Smooth muscle cell of the brain vasculature (primary cell): Measurements from ENCODE around the gene TCL1B.
"Not testable (repeated sequence)": the region's sequence is repeated elsewhere in the genome, so short reads cannot be mapped to it uniquely, and the experiment has no call there.

ENCODE experiments used
- DNase-seq: peaks from one replicate; pipeline ENCODE4 v3.0.0-alpha.2; 2012; ENCODE audit warnings: low read depth, low spot score

Gene TCL1B, protein sequence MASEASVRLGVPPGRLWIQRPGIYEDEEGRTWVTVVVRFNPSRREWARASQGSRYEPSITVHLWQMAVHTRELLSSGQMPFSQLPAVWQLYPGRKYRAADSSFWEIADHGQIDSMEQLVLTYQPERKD

DNA sequence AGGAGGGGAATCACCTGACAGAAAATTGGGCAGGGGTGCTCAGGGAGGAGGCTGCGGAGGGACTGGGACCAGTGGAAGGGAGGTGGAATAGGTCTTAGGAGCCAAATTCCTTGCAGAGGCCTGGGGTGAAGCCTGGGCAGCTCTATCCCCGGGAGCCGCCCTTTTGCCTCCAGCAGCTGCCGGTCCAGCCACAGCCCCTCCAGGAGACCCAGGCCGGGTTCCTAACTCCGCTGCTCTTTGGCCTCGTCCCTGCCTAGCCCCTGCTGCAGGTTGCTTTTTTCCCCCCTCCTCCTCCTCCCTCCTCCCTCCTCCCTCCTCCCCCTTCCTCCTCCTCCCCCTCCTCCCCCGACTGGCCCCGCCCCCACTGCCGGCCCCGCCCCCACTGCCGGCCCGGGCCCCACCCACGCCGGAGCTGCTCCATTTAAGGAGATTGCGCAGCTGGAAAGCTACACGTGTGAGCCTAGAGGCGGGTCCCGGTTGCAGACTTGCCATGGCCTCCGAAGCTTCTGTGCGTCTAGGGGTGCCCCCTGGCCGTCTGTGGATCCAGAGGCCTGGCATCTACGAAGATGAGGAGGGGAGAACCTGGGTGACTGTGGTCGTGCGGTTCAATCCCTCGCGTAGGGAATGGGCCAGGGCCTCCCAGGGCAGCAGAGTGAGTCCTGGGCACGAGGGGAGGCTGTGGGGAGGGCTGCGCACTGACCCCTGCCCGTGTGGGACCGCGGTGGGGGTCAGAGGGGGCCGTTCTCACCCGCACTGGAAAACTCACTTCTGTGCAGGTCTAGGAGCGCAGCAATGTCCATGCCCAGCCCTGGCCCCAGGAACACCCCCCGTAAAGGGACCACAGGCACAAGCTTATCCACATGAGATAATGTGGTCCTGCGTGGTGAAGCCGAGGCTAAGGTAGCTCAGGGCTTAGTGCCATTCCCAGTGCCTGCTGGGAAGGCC, at the start of gene TCL1B:
Gene TCL1B, plus strand, starts transcription at position 449 of the 945 bp plus-strand sequence. Its CDS starts 42 bp downstream, at position 491.
- no peak for DNase-seq

DNA sequence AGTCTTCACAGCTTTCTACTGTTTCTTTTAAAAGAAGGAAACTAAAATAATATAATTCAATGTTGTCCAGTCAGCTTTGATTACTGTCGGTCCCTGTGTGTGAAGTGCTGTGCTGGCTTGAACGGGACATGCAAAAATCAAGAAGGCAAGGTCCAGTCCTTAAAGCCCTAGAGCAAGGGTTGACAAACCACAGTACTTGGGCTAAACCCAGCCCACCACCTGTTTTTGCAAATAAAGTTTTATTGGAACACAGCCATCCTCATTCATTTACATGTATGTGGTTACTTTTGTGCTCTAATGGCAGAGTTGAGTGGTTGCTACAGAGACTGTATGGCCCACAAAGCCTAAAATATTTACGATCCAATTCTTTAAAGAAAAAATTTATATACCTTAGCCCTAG, 41.2 kb upstream of the TCL1B start:
- DNase-seq = no peak

DNA sequence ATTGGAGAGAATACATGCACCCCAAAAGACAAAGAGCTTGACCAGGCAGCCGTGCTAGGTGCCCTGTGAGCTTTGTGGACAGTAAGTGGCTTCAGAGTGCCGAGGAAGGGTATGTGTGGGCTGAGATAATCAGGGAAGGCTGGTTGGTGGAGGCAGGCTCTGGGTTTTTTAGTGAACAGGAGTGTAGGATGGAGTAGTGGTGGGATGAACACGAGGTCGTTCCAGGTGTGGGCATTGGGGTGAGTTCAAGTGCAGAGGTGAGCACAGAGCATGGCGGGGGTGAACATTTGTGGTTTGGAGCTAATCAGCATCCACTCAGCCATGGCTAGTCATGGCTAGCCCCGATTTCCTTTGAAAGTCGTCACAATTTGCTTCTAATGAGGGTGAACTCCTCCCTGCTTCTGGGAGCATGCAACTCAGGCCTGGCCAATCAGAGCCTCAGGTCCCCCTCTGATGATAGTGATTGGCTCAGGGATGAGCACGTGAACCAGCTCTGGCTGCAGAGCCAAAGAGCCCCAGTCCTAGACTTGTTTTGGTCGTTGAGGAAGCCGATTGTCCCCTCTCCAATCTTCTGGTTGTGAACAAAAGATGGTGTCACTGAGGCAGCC, 40.7 kb upstream of the TCL1B start:
- DNase-seq = no peak

DNA sequence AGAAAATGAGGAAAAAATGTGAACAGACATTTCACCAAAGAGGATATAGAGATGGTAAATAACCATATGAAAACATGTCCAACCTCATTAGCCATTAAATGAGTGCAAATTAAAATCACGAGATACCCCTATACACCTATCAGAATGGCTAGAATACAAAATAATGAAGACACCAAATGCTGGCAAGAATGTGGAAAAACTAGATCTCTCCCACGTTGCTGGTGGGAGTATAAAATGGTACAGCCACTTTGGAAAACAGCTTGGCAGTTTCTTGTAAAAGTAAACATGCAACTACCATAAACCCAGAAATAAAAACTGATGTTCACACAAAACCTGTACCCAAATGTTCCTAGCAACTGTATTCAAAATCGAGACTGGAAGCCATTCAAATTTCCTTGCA, 38.3 kb upstream of the TCL1B start:
- no peak for DNase-seq

DNA sequence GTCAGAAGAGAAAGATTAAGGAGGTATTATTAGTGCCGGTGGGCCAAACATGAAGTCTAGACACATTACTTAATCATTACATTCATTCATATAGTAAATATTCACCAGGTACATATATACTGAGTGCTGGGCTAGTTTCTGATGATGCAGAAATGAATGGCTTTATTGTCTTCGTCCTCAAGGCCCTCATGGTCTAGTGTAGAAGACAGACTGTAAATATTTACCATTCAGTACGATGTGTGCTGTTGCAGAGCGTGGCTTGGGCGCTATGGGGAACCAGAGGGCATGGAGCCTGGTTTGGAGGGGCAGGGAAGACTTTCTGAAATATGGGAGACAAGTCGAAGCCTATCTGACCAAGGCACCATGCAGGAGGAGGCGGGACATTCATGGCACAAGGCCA, 37.0 kb upstream of the TCL1B start:
- DNase-seq = no peak

DNA sequence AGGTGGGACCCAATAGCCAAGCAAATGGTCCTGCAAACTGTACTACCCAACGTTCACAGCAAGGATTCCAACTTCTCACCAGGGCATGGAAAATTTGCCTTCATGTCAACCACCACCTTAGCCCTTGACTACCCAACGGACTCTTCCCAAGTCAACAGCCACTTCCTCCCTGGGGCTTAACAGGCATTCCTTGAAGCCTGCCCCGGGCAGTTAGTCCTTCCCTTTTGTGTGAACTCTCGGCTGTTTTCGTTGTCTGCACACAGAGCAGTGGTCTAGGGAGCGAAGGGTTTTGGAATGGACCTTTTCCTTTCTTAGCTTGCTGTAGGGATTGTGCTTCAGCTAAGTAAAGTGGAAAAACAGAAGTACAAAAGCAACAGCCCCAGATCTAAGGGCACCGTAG, 35.2 kb upstream of the TCL1B start:
- DNase-seq = no peak

DNA sequence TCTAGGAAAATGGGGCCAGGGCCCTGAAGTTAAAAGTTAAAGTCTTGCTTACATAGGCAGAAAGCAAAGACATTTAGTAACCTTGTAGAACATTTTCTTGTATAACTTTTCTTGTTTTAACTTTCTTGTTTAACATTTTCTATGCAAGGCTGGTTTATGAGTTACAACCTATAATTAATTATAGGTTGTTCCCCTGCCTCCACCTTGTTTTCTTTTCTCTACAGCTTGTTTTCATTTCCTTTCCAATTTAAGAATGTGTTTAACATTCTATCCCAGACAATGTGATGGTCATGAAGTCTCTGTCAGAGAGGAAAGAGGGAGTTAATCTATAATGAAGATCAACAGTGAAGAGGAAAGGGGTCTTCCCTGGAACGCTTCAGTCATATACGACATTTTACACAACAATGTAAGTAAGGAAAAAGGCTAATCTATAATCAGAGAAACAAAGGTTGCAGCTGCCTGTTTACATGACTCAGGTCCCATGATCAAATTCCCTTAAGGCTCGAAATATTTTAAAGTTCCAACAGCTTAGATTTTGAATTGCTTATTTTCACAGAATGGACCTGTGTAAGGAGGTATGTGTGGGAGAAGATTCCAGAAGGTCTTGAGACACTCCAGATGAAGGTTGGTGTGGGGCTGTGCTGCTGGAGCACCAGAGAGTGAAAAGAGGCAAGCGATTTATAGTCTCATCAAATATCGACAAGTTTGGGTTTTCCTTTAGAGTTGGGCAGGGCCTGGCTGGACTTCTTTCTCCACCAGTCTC, 34.2 kb upstream of the TCL1B start:
- DNase-seq = no peak

DNA sequence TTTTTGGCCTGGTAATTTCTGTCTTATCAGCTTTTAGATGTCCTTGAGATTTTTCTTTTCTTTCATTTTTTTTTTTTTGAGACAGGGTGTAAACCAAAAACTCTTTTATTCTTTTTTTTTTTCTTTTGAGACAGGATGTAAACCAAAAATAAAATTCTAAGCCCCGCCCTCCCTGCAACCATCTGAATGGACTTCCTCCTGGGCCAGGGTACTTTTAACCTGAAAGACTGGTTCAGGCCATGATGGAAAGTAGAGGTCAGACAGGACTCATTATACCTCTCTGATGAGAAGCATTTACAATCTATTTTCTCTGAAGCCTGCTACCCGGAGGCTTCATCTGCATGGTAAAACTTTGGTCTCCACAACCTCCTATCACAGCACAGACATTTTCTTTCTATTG, 33.5 kb upstream of the TCL1B start:
- no peak for DNase-seq

DNA sequence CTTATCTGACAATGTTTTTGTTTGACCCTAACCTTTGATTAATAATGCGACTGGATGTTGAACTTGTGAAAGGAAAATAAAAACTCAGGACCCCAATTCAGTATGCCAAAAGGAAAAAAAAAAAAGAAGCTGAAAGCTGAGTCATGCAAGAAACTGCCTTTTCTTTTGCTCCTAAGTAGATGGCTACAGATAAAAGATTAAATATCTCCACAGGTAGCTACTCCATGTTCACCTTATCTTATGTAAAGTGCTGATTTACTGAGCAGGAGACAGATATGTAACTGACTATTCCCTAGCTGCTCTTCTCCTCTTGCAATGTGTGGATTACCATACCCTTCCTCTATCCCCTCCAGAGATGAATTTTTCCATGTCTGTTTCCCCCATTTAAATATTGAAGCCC, 30.8 kb upstream of the TCL1B start:
- no peak for DNase-seq

DNA sequence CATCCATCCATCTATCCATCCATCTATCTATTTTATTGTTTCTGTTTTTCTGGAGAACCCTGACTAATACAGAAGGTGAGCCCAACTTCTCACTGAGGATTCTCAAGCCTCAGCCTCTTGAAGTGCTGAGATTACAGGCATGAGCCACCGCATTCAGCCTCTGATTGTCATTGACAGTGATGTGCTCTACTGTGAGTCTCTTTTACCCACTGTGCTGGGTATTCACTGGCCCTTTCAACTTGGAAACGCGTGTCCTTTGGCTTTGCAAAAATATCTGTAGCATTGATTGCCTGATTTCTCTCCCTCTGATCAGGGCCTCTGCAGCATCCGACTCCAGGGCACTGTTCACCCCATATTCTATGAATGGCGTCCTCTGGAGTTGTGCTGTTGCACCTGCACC, 29.6 kb upstream of the TCL1B start:
- no peak for DNase-seq

DNA sequence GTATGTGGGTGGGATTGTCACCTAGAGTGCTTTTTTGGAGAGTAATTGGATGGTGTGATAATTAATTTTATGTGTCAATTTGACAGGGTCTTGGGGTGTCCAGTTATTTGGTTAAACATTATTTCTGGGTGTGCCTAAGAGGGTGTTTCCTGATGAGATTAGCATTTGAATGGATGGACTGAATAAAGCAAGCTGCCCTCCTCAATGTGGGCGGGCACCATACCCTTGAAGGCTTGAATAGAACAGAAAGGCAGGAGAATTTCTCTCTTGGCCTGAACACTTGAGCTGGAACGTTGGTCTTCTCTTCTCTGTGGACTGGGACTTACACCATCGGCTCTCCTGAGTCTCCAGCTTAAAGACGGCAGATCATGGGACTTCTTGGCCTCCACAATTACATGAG, 28.8 kb upstream of the TCL1B start:
- no peak for DNase-seq

DNA sequence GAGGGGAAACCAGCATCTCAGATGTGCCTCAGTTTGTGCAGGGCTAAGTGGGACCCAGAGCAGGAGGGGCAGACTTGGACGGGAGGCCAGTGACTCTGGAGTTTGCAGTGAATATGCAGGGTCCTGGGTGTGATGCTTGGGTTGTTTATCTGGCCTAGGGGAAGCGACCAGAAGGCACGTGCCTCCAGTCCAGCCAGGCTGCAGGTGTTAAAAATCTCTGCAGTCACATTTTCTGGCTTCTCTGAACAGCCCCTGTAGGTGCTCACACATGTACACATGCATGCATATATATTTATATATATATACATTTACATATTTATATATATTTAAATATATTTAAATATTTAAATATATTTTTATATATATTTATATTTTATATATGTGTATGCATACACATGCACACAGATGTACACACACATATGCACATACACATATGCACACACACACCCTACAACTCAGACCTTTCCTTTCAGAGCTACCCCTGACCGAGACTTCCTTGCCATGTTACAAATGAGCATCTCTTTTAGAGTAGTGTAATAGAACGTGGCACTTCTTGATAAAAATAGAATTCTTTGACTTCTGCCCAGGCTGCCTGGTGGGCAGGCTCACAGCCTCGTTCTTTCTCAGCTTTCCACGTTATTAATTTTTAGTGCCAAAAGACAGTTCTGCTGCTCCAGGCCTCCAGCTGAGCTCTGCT, 26.8 kb upstream of the TCL1B start:
- DNase-seq = no peak

DNA sequence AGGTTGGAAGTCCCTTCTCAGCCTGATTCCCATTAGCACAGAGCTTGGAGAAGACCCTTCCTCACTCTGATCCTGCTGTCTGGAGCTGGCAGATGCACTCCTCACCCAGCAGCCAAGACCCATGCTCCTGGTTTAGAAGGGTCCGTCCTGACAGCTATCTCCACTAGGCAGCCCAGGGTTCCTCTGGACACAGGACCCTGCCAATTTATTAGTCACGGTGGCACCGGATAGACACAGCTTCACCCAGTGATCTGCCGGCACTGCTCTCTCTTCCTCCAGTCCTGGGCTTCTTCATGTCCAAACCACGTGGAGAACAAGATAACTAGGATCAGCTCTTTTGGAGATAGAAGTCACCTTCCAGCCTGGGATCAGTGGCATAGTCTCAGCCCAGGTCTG, 26.2 kb upstream of the TCL1B start:
- no peak for DNase-seq

DNA sequence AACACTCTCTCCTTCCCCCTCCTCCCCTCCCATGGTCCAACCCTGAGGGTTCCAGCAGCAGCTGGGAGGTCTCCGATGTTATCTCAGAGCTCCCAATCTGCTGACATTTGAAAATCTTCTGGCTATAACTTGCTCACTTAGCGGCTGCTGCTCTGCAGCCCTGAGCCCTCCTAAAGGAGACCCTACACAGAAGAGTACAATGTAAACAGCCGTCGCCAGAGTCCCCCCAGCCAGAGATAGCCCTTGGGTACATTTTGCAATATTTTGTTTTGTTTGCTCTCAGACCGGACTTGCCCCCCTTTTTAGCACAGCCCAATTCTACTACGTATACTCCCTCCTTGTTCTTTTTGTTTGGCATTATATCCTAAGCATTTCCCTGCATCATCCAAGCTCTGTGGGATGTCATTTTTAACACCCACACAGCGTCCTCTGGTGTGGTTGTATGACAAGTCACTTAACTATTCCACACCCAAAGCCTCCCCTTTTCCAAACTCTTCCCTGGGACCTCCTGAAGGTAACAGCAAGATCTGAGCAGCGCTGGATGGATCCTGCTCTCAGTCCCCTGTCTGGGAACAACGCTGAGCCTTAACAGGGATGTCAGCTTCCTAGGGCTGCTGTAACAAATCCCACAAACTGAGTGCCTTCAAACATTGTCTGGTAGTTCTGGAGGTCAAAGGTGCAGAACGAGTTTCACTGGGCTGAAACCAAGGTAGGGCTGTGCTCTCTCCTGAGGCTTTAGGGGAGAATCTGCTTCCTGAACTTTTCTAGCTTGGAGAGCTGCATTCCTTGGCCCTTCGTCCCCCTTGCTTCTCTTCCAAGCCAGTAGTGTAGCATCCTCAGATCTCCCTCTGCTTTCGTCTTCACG, 25.3 kb upstream of the TCL1B start:
- DNase-seq = no peak

DNA sequence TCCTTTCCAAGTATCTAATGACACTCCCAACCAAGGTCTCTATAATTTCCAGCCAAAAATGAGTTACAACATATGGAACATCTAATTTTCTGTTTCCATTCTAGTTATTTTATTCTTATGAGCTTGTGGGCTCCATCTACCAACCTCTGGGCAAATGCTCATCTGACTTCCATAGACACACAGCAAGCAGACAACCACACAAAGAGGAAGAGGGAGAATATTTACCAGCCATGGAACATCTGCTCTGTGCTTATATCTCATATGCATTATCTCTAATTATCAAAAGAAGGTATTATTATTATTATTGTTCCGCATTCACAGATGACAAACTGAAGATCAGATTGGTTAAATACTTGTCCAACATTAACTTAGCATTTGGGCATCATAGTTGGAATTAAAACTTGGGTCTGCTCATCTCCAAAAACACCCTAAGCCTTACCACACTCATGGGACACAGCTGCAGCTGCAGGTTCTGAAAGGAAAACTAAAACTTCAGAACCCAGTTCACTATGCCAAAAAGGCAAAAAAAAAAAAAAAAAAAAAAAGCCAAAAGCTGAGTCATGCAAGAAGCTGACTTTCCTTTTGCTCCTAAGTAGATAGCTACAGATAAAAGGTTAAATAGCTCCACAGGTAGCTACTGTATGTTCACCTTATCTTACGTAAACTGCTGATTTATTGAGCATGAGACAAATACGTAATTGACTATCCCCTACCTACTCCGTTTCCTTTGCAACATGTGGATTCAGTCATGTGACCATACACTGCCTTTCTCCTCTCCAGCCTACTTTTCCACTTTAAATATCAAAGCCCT, 23.6 kb upstream of the TCL1B start:
- DNase-seq = no peak

DNA sequence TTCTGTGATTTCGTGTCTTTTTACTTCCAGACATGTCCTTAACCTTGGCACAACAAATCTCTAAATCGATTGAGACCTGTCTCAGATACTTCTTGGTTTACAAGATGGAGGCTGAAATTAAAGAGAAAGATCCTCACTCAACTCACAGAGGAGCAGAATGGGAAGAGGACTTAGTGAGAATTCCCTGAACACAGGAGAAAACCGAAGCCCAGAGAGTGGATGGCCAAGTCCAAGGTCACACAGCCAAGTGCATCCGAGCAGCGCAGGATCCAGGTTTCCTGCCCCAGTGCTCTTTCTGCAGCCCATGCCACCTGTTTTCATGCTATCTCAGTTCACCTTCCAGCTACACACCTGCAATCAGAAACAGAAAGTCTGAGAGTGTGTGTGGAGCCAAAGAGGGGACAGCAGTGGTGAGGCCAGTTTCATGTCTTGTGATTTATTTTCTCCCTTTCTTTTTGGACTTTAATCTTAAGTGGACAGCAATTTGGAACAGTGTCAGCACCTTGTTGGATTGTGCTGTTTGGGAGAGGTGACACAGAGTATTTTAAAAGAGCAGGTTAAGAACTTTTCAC, 22.9 kb upstream of the TCL1B start:
- DNase-seq = no peak

DNA sequence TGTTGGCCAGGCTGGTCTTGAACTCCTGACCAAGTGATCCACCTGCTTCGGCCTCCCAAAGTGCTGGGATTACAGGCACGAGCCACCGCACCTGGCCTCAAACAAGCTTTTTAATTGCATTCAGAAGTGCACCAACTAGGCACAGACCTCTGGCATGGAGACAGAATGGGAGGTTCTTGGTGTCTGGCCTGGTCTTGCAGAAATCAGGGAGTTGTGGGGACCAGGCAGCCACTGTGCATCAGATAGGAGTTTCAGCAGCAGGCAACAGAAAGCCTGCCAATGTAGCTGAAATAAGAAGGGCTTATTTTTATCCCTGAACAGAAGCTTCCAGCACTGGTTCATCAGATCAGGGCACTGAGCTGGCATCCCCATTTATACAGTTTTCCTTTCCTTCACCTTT, 22.2 kb upstream of the TCL1B start:
- no peak for DNase-seq

DNA sequence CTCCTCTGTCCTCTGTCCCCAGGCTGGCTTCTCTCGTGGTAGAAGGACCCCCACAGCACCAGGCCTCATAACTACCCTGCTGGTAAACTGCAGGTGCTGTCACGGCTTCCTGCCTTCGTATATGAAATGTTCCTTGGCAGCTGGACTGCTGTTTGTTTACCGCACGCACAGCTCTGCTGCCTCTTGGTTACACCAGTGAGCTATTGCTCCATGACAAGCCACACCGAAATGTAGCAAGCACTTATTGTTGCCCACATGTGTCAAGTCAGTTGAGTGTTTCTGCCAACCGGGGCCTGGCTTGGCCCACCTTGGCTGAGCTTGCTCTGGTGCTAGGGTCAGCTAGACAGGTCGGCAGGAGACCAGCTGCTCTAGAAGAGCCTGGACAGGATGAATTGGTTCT, 21.7 kb upstream of the TCL1B start:
- no peak for DNase-seq

DNA sequence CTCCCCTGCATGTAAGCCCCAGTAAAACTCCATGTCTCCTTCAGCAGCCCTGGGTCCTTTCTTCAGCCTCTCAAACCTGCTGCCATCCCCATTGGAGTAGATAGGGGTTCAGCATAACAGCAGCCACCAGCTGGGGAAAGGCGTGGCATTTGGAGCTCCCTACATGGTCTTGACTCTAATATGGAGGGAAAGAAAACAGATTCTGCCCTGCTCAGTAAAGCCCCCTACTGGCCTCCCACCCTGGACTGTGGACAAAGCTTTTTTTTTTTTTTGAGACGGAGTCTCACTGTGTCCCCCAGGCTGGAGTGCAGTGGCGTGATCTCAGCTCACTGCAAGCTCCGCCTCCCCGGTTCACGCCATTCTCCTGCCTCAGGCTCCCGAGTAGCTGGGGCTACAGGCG, 20.7 kb upstream of the TCL1B start:
- not testable (repeated sequence) for DNase-seq
